PFSK-1 (cell line): ENCODE measurements around the gene TMPRSS11F.

Experiments
- POLR2AphosphoS5 ChIP-seq: IDR thresholded peaks from 2 replicates; pipeline ENCODE4 v1.6.1; 2012; ENCODE audit warnings: low read depth, mild to moderate bottlenecking, control low read depth, low read length, moderate library complexity
- SIN3A ChIP-seq: IDR thresholded peaks from 2 replicates; pipeline ENCODE4 v1.6.1; 2012; ENCODE audit warnings: mild to moderate bottlenecking, low read length, moderate library complexity, borderline replicate concordance; ENCODE audit not compliant: insufficient read depth
- TAF1 ChIP-seq: IDR thresholded peaks from 2 replicates; pipeline ENCODE4 v1.6.1; 2012; ENCODE audit warnings: low read length, control low read depth, borderline replicate concordance; ENCODE audit not compliant: insufficient read depth
- TF ChIP-seq, protein P1 (sequence below), 2 experiments: IDR thresholded peaks; 2 replicates each; pipeline versions ENCODE4 v1.6.1 to v1.8.0; 2011 to 2012; ENCODE audit warnings: low read depth in 2 of 2, low read length in 2 of 2, control low read depth in 1 of 2, inconsistent platforms in 1 of 2, mild to moderate bottlenecking in 1 of 2, moderate library complexity in 1 of 2; ENCODE audit not compliant: insufficient read depth in 1 of 2

DNA sequence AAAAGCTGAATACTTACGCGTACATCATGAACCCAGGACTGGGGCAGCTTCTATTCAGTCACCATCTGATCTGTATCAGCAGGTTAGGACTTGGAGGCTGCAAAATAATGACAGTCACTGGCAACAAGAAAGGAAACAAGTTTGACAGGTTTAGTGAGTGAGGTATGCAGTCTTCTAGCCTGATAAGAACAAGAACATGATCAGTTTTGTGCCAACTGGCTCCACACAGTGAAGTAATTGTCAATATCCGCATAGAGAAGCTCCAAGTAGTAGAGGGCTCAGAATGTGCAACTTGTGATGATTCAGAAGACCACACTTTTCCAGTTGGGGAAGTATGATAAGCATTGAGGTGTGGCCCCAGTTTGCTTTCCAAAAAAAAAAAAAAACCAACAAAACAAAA lies at the start of gene TMPRSS11F:
- TF ChIP-seq, protein P1, sequence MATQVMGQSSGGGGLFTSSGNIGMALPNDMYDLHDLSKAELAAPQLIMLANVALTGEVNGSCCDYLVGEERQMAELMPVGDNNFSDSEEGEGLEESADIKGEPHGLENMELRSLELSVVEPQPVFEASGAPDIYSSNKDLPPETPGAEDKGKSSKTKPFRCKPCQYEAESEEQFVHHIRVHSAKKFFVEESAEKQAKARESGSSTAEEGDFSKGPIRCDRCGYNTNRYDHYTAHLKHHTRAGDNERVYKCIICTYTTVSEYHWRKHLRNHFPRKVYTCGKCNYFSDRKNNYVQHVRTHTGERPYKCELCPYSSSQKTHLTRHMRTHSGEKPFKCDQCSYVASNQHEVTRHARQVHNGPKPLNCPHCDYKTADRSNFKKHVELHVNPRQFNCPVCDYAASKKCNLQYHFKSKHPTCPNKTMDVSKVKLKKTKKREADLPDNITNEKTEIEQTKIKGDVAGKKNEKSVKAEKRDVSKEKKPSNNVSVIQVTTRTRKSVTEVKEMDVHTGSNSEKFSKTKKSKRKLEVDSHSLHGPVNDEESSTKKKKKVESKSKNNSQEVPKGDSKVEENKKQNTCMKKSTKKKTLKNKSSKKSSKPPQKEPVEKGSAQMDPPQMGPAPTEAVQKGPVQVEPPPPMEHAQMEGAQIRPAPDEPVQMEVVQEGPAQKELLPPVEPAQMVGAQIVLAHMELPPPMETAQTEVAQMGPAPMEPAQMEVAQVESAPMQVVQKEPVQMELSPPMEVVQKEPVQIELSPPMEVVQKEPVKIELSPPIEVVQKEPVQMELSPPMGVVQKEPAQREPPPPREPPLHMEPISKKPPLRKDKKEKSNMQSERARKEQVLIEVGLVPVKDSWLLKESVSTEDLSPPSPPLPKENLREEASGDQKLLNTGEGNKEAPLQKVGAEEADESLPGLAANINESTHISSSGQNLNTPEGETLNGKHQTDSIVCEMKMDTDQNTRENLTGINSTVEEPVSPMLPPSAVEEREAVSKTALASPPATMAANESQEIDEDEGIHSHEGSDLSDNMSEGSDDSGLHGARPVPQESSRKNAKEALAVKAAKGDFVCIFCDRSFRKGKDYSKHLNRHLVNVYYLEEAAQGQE (IDR thresholded peaks at IDR 0.05; ENCODE audit: insufficient read depth in 1 of 2, low read depth in 2 of 2, low read length in 2 of 2), result no peak
- no peak for TF ChIP-seq POLR2AphosphoS5
- no peak for TF ChIP-seq TAF1
- TF ChIP-seq SIN3A, result no peak
